Subcutaneous abdominal adipose tissue (tissue), 5 donors: ENCODE measurements around the gene PIP4K2A.
A peak's percentile ranks its signal among the peaks of the same experiment; 100 is the strongest.

ENCODE experiments used
- H3K27ac ChIP-seq: one replicate; pipeline ENCODE4 v1.7.0; 2013; ENCODE audit warnings: low read depth, mild to moderate bottlenecking, inconsistent platforms, low read length, moderate library complexity
- H3K27me3 ChIP-seq, 5 donors: one replicate each; pipeline ENCODE4 v1.7.0; 2013; ENCODE audit warnings: low read length in 5 of 5, inconsistent platforms in 1 of 5; ENCODE audit not compliant: control insufficient read depth in 5 of 5, insufficient read depth in 4 of 5
- H3K36me3 ChIP-seq, 5 donors: one replicate each; pipeline ENCODE4 v1.7.0; 2013; ENCODE audit warnings: low read length in 5 of 5; ENCODE audit not compliant: control insufficient read depth in 5 of 5, insufficient read depth in 5 of 5
- H3K4me1 ChIP-seq, 5 donors: one replicate each; pipeline ENCODE4 v1.7.0; 2013; ENCODE audit warnings: low read length in 5 of 5, mild to moderate bottlenecking in 3 of 5, moderate library complexity in 1 of 5; ENCODE audit not compliant: control insufficient read depth in 5 of 5, insufficient read depth in 5 of 5
- H3K4me3 ChIP-seq, 5 donors: one replicate each; pipeline ENCODE4 v1.7.0; 2013; ENCODE audit warnings: low read length in 5 of 5, low read depth in 1 of 5
- H3K9ac ChIP-seq, 5 donors: one replicate each; pipeline ENCODE4 v1.7.0; 2013; ENCODE audit warnings: low read length in 5 of 5, mild to moderate bottlenecking in 4 of 5, moderate library complexity in 3 of 5
- H3K9me3 ChIP-seq, 5 donors: one replicate each; pipeline ENCODE4 v1.7.0; 2013; ENCODE audit warnings: low read length in 5 of 5; ENCODE audit not compliant: control insufficient read depth in 5 of 5
- donor health status: healthy.
- donor health status: healthy.
- donor health status: healthy.
- donor health status: healthy.
- donor health status: healthy.

The PIP4K2A gene

GRCh38 chr10:22712211-22712955 lies 2.0 kb downstream of the PIP4K2A start:
- peak overlapping the region; percentile 3 for H3K27ac ChIP-seq
- no peaks in the 10 kb centered on the region for H3K36me3 ChIP-seq
- no peaks in the 10 kb centered on the region for H3K9me3 ChIP-seq
- peaks cover 4 to 41% (median 30%) of the 10 kb centered on the region in 5 donors for H3K4me1 ChIP-seq
- H3K4me3 ChIP-seq, result peak overlapping the region; percentile 85 to 99 (median 95)
- peak overlapping the region in 3 of 5 donors; percentile 27 to 82 (median 82) for H3K9ac ChIP-seq
- H3K27me3 ChIP-seq, result no peaks in the 10 kb centered on the region

GRCh38 chr10:22711373-22711772 lies 3.0 kb downstream of the PIP4K2A start:
- Histone ChIP-seq H3K9me3 (no peaks in the 10 kb centered on the region), H3K4me3 (no peak overlapping the region), H3K4me1 (peaks cover 4 to 41% (median 30%) of the 10 kb centered on the region in 5 donors), H3K27me3 (no peaks in the 10 kb centered on the region), H3K27ac (no peak overlapping the region), H3K9ac (no peak overlapping the region), H3K36me3 (no peaks in the 10 kb centered on the region)

GRCh38 chr10:22710139-22710745 lies 4.1 kb downstream of the PIP4K2A start:
- H3K4me3 ChIP-seq, result peak overlapping the region in 1 of 5 donors; percentile 22
- H3K27ac ChIP-seq, result no peak overlapping the region
- peaks cover 4 to 41% (median 29%) of the 10 kb centered on the region in 5 donors for H3K4me1 ChIP-seq

GRCh38 chr10:22708772-22709171 lies 5.6 kb downstream of the PIP4K2A start:
- no peak overlapping the region for H3K9ac ChIP-seq

More at GRCh38 chr10:22710139-22710745, 4.1 kb downstream of the PIP4K2A start:
- Histone ChIP-seq H3K9ac (no peak overlapping the region), H3K9me3 (no peaks in the 10 kb centered on the region), H3K36me3 (no peaks in the 10 kb centered on the region), H3K27me3 (no peaks in the 10 kb centered on the region)

GRCh38 chr10:22705527-22705926 lies 8.9 kb downstream of the PIP4K2A start:
- no peaks in the 10 kb centered on the region for H3K9me3 ChIP-seq

More at GRCh38 chr10:22708772-22709171, 5.6 kb downstream of the PIP4K2A start:
- Histone ChIP-seq H3K27ac (no peak overlapping the region), H3K9me3 (no peaks in the 10 kb centered on the region), H3K4me3 (no peak overlapping the region), H3K36me3 (no peaks in the 10 kb centered on the region), H3K27me3 (no peaks in the 10 kb centered on the region), H3K4me1 (peaks cover 4 to 33% (median 23%) of the 10 kb centered on the region in 5 donors)

GRCh38 chr10:22704942-22705341 lies 9.4 kb downstream of the PIP4K2A start:
- H3K36me3 ChIP-seq, result no peaks in the 10 kb centered on the region
- no peak overlapping the region for H3K9ac ChIP-seq
- H3K9me3 ChIP-seq, result no peaks in the 10 kb centered on the region
- peaks cover under 1 to 5% (median under 1%) of the 10 kb centered on the region in 5 donors for H3K4me1 ChIP-seq
- H3K27me3 ChIP-seq, result no peaks in the 10 kb centered on the region
- H3K4me3 ChIP-seq, result no peak overlapping the region
- H3K27ac ChIP-seq, result no peak overlapping the region

More at GRCh38 chr10:22705527-22705926, 8.9 kb downstream of the PIP4K2A start:
- Histone ChIP-seq H3K27me3 (no peaks in the 10 kb centered on the region), H3K4me3 (no peak overlapping the region), H3K4me1 (peaks cover 4 to 11% (median 6%) of the 10 kb centered on the region in 5 donors), H3K36me3 (no peaks in the 10 kb centered on the region), H3K9ac (no peak overlapping the region), H3K27ac (no peak overlapping the region)

DNA sequence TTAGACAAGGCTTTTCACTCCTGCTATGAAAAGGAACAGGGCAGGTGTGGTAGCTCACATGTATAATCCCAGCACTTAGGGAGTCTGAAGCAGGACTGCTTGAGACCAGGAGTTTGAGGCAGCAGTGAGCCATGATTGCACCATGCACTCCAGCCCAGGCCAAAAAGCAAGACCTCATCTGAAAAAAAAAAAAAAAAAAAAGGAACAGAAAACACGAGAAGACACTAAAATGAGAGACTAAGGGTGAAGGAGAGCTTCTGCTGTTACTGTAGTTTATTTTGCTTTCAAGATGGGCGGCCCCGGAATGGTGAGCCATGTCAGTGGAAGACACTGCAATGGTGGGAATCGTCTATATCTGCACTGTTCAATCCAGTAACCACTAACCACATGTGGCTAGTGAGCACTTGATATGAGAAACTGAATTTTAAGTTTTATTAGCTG lies 9.9 kb downstream of the PIP4K2A start:
- Histone ChIP-seq H3K36me3 (no peaks in the 10 kb centered on the region), H3K4me3 (no peak overlapping the region), H3K27me3 (no peaks in the 10 kb centered on the region), H3K27ac (no peak overlapping the region), H3K9me3 (no peaks in the 10 kb centered on the region), H3K4me1 (peaks cover 0 to 3% (median under 1%) of the 10 kb centered on the region in 5 donors), H3K9ac (no peak overlapping the region)

- no peak overlapping the region for H3K27ac ChIP-seq
- H3K4me1 ChIP-seq, result peaks cover 0 to 19% (median 17%) of the 10 kb centered on the region in 5 donors
- H3K9me3 ChIP-seq, result no peaks in the 10 kb centered on the region
- H3K4me3 ChIP-seq, result no peak overlapping the region
- H3K36me3 ChIP-seq, result no peaks in the 10 kb centered on the region
- H3K9ac ChIP-seq, result no peak overlapping the region
- no peaks in the 10 kb centered on the region for H3K27me3 ChIP-seq
Observed at GRCh38 chr10:22702348-22702747, 12.0 kb downstream of the PIP4K2A start.

- Histone ChIP-seq H3K9me3 (no peaks in the 10 kb centered on the region), H3K36me3 (no peaks in the 10 kb centered on the region), H3K4me1 (peaks cover 0 to 19% (median 17%) of the 10 kb centered on the region in 5 donors), H3K9ac (no peak overlapping the region), H3K27me3 (no peaks in the 10 kb centered on the region), H3K4me3 (no peak overlapping the region), H3K27ac (no peak overlapping the region)
Observed at GRCh38 chr10:22701132-22701826, 13.1 kb downstream of the PIP4K2A start.

DNA sequence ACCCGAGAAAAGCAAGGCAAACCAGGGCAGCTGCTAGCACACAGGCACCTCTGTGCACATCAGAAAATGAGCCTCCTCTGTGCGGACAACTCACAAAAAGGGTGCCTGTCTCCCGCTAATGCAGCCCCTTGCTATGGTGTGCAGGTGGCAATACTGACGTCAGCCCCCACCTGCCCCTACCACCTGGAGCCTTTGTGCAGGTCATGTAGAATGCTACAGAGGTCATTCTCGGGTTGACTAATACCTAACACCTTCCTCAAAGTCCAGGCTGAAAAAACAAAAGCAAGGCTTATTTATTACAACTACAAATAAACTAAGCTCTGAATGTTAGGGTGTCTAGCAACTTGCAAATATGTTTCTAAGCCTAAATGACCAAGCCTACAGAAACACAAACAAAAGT lies 13.9 kb downstream of the PIP4K2A start:
- no peak overlapping the region for H3K9ac ChIP-seq
- no peak overlapping the region for H3K4me3 ChIP-seq
- no peaks in the 10 kb centered on the region for H3K27me3 ChIP-seq
- H3K36me3 ChIP-seq, result no peaks in the 10 kb centered on the region
- peaks cover 0 to 19% (median 17%) of the 10 kb centered on the region in 5 donors for H3K4me1 ChIP-seq
- H3K27ac ChIP-seq, result no peak overlapping the region
- H3K9me3 ChIP-seq, result no peaks in the 10 kb centered on the region
